Measurements from ENCODE around the gene ARPC1A.

GRCh38 chr7:99390941-99391602 is 65.4 kb downstream of the ARPC1A start:
- TF ChIP-seq, protein P1, sequence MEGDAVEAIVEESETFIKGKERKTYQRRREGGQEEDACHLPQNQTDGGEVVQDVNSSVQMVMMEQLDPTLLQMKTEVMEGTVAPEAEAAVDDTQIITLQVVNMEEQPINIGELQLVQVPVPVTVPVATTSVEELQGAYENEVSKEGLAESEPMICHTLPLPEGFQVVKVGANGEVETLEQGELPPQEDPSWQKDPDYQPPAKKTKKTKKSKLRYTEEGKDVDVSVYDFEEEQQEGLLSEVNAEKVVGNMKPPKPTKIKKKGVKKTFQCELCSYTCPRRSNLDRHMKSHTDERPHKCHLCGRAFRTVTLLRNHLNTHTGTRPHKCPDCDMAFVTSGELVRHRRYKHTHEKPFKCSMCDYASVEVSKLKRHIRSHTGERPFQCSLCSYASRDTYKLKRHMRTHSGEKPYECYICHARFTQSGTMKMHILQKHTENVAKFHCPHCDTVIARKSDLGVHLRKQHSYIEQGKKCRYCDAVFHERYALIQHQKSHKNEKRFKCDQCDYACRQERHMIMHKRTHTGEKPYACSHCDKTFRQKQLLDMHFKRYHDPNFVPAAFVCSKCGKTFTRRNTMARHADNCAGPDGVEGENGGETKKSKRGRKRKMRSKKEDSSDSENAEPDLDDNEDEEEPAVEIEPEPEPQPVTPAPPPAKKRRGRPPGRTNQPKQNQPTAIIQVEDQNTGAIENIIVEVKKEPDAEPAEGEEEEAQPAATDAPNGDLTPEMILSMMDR (IDR thresholded peaks at IDR 0.05) = no peak
- TF ChIP-seq SIN3A (IDR thresholded peaks at IDR 0.05; ENCODE audit: borderline replicate concordance, insufficient read depth, low read depth, low read length) = no peak
- no peak for TF ChIP-seq POLR2AphosphoS5 (IDR thresholded peaks at IDR 0.05; ENCODE audit: low read depth, low read length)
- TF ChIP-seq, protein P2, sequence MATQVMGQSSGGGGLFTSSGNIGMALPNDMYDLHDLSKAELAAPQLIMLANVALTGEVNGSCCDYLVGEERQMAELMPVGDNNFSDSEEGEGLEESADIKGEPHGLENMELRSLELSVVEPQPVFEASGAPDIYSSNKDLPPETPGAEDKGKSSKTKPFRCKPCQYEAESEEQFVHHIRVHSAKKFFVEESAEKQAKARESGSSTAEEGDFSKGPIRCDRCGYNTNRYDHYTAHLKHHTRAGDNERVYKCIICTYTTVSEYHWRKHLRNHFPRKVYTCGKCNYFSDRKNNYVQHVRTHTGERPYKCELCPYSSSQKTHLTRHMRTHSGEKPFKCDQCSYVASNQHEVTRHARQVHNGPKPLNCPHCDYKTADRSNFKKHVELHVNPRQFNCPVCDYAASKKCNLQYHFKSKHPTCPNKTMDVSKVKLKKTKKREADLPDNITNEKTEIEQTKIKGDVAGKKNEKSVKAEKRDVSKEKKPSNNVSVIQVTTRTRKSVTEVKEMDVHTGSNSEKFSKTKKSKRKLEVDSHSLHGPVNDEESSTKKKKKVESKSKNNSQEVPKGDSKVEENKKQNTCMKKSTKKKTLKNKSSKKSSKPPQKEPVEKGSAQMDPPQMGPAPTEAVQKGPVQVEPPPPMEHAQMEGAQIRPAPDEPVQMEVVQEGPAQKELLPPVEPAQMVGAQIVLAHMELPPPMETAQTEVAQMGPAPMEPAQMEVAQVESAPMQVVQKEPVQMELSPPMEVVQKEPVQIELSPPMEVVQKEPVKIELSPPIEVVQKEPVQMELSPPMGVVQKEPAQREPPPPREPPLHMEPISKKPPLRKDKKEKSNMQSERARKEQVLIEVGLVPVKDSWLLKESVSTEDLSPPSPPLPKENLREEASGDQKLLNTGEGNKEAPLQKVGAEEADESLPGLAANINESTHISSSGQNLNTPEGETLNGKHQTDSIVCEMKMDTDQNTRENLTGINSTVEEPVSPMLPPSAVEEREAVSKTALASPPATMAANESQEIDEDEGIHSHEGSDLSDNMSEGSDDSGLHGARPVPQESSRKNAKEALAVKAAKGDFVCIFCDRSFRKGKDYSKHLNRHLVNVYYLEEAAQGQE (IDR thresholded peaks at IDR 0.05; ENCODE audit: insufficient read depth in 1 of 2, low read depth in 2 of 2, low read length in 1 of 2) = no peak
